IPS-18c (cell line): ENCODE results near the gene HMG20A.
A peak's percentile ranks its signal among the peaks of the same experiment; 100 is the strongest.

Experiments
- H3K4me3 ChIP-seq: 2 replicates; pipeline ENCODE4 v1.7.0; 2013; ENCODE audit warnings: low read depth, mild to moderate bottlenecking, low read length, moderate library complexity; ENCODE audit not compliant: insufficient read depth
- H3K9me3 ChIP-seq: one replicate; pipeline ENCODE4 v1.6.1; 2013; ENCODE audit warnings: mild to moderate bottlenecking, low read length, moderate library complexity; ENCODE audit not compliant: control insufficient read depth, insufficient read depth

Gene HMG20A

GRCh38 chr15:77418391-77418965, 2.2 kb upstream of the HMG20A start:
- H3K9me3 ChIP-seq, result no peaks in the 10 kb centered on the region
- H3K4me3 ChIP-seq, result peak overlapping the region; percentile 71; the same call in 1 of the 2 replicates

GRCh38 chr15:77418966-77419835, 1.5 kb upstream of the HMG20A start:
- Histone ChIP-seq H3K4me3 (peak overlapping the region; percentile 71), H3K9me3 (no peaks in the 10 kb centered on the region)

- Histone ChIP-seq H3K4me3 (peak within 1 kb of the TSS; percentile 72), H3K9me3 (no peaks in the 10 kb centered on the region)
Observed at GRCh38 chr15:77419836-77420609, 665 bp upstream of the HMG20A start, which contains the start of gene PEAK1. TSS of gene PEAK1 (minus strand) at chr15:77420104. CDS start at chr15:77181926, 238,178 bp downstream.

- peak overlapping the region; percentile 72 for H3K4me3 ChIP-seq
- H3K9me3 ChIP-seq, result no peaks in the 10 kb centered on the region
Observed at GRCh38 chr15:77421370-77421700, 647 bp downstream of the HMG20A start.

- no peak overlapping the region for H3K4me3 ChIP-seq
Observed at GRCh38 chr15:77425104-77425503, 4.4 kb downstream of the HMG20A start.

GRCh38 chr15:77426377-77426776, 5.7 kb downstream of the HMG20A start:
- Histone ChIP-seq H3K4me3 (no peak overlapping the region), H3K9me3 (no peaks in the 10 kb centered on the region)

More at GRCh38 chr15:77425104-77425503, 4.4 kb downstream of the HMG20A start:
- H3K9me3 ChIP-seq, result no peaks in the 10 kb centered on the region

- Histone ChIP-seq H3K9me3 (no peaks in the 10 kb centered on the region), H3K4me3 (no peak overlapping the region)
Observed at GRCh38 chr15:77426871-77427270, 6.2 kb downstream of the HMG20A start.

GRCh38 chr15:77430213-77430612, 9.5 kb downstream of the HMG20A start:
- Histone ChIP-seq H3K4me3 (no peak overlapping the region), H3K9me3 (no peaks in the 10 kb centered on the region)

GRCh38 chr15:77430652-77431051, 10.0 kb downstream of the HMG20A start:
- H3K4me3 ChIP-seq, result no peak overlapping the region
- no peaks in the 10 kb centered on the region for H3K9me3 ChIP-seq

- Histone ChIP-seq H3K4me3 (no peak overlapping the region), H3K9me3 (no peaks in the 10 kb centered on the region)
Observed at GRCh38 chr15:77436822-77437221, 16.1 kb downstream of the HMG20A start.

- no peak overlapping the region for H3K4me3 ChIP-seq
Observed at GRCh38 chr15:77437264-77437663, 16.6 kb downstream of the HMG20A start.

GRCh38 chr15:77440378-77440999, 19.8 kb downstream of the HMG20A start:
- no peak overlapping the region for H3K4me3 ChIP-seq
- no peaks in the 10 kb centered on the region for H3K9me3 ChIP-seq

More at GRCh38 chr15:77437264-77437663, 16.6 kb downstream of the HMG20A start:
- no peaks in the 10 kb centered on the region for H3K9me3 ChIP-seq

GRCh38 chr15:77446840-77447390, 26.2 kb downstream of the HMG20A start:
- H3K4me3 ChIP-seq, result no peak overlapping the region
- no peaks in the 10 kb centered on the region for H3K9me3 ChIP-seq

GRCh38 chr15:77454265-77454664, 33.6 kb downstream of the HMG20A start:
- Histone ChIP-seq H3K9me3 (no peaks in the 10 kb centered on the region), H3K4me3 (no peak overlapping the region)

- H3K4me3 ChIP-seq, result no peak overlapping the region
- H3K9me3 ChIP-seq, result no peaks in the 10 kb centered on the region
Observed at GRCh38 chr15:77454951-77455350, 34.3 kb downstream of the HMG20A start.

- Histone ChIP-seq H3K9me3 (no peaks in the 10 kb centered on the region), H3K4me3 (no peak overlapping the region)
Observed at GRCh38 chr15:77455696-77456321, 35.1 kb downstream of the HMG20A start.

GRCh38 chr15:77456746-77457145, 36.1 kb downstream of the HMG20A start:
- Histone ChIP-seq H3K9me3 (no peaks in the 10 kb centered on the region), H3K4me3 (no peak overlapping the region)
